H1 (cell line): ENCODE results near the gene SS18L1. TPM values are rescaled to one million over a fixed set of nuclear protein-coding genes. Genes with fewer than 3 reads are reported as not detected.

Experiments used
- CTCF ChIA-PET: fragments of 300-600 bp; sonication (Branson Sonifier 250); formaldehyde crosslinking; loops from one replicate; lab custom pipeline; 2021; ENCODE audit not compliant: partially characterized antibody; lab: Charles Lee
- POLR2A ChIA-PET: fragments of 300-600 bp; sonication (Branson Sonifier 250); formaldehyde crosslinking; loops from one replicate; lab custom pipeline; 2021; ENCODE audit warnings: inconsistent platforms; ENCODE audit not compliant: partially characterized antibody; lab: Charles Lee
- DNase-seq, 2 experiments: peaks; one replicate each; pipeline versions ENCODE4 v3.0.0 to v3.0.0-alpha.2; 2010 to 2022; ENCODE audit warnings: low spot score in 2 of 2, low read depth in 1 of 2, mixed read lengths in 1 of 2
- FAIRE-seq: peaks from 2 replicates; lab custom pipeline; 2011; peaks lifted over from hg19 to GRCh38; lab: Jason Lieb, UNC
- H2AFZ ChIP-seq: 2 replicates; pipeline ENCODE4 v1.8.1; 2012; ENCODE audit warnings: low read length, inconsistent platforms
- H2AK5ac ChIP-seq: 2 replicates; pipeline ENCODE4 v1.6.1; 2013; ENCODE audit warnings: low read depth, low read length
- H2BK120ac ChIP-seq: replicated peaks from 2 replicates; pipeline ENCODE3; 2013; ENCODE audit warnings: low read depth, low read length, inconsistent platforms
- H2BK12ac ChIP-seq: 2 replicates; pipeline ENCODE4 v1.6.1; 2013; ENCODE audit warnings: low read depth, low read length
- H2BK15ac ChIP-seq: 2 replicates; pipeline ENCODE4 v1.6.1; 2013; ENCODE audit warnings: low read length
- H2BK20ac ChIP-seq: 2 replicates; pipeline ENCODE4 v1.6.1; 2013; ENCODE audit warnings: low read length
- H2BK5ac ChIP-seq: 2 replicates; pipeline ENCODE4 v1.6.1; 2013; ENCODE audit warnings: low read depth, low read length
- H3K14ac ChIP-seq: 2 replicates; pipeline ENCODE4 v1.6.1; 2013; ENCODE audit warnings: inconsistent platforms; ENCODE audit not compliant: insufficient read length
- H3K18ac ChIP-seq: 2 replicates; pipeline ENCODE4 v1.6.1; 2013; ENCODE audit warnings: low read length; ENCODE audit errors: extremely low read depth
- H3K23ac ChIP-seq: 2 replicates; pipeline ENCODE4 v1.6.1; 2013; ENCODE audit warnings: inconsistent platforms; ENCODE audit not compliant: insufficient read length
- H3K23me2 ChIP-seq: 2 replicates; pipeline ENCODE4 v1.6.1; 2013; ENCODE audit warnings: low read depth, low read length
- H3K27ac ChIP-seq: 2 replicates; pipeline ENCODE4 v1.6.1; 2011; ENCODE audit warnings: low read depth, low read length, inconsistent platforms
- H3K27me3 ChIP-seq, 4 experiments: replicated peaks in 1 of 4; 1 replicate in 1 of 4; 2 replicates in 3 of 4; pipeline versions ENCODE4 v1.6.1 to v1.8.1; 2011 to 2013; ENCODE audit warnings: low read length in 3 of 4, mild to moderate bottlenecking in 3 of 4, inconsistent platforms in 2 of 4, mixed read lengths in 2 of 4, moderate library complexity in 1 of 4; ENCODE audit not compliant: control insufficient read depth in 3 of 4, insufficient read depth in 3 of 4; ENCODE audit errors: extremely low read depth in 1 of 4
- H3K36me3 ChIP-seq, 4 experiments: 2 replicates each; pipeline versions ENCODE4 v1.6.1 to v1.8.1; 2011 to 2013; ENCODE audit warnings: mild to moderate bottlenecking in 4 of 4, low read length in 3 of 4, moderate library complexity in 2 of 4, control low read depth in 1 of 4, inconsistent platforms in 1 of 4; ENCODE audit not compliant: insufficient read depth in 4 of 4, control insufficient read depth in 2 of 4
- H3K4ac ChIP-seq: replicated peaks from 2 replicates; pipeline ENCODE3; 2013; ENCODE audit warnings: low read length, low read depth, mixed read lengths, inconsistent platforms; ENCODE audit not compliant: insufficient read length
- H3K4me1 ChIP-seq, 4 experiments: replicated peaks in 1 of 4; 1 replicate in 1 of 4; 2 replicates in 3 of 4; pipeline versions ENCODE4 v1.6.1 to v1.8.1; 2011 to 2013; ENCODE audit warnings: low read length in 3 of 4, inconsistent platforms in 2 of 4, mixed read lengths in 1 of 4; ENCODE audit not compliant: insufficient read depth in 4 of 4, control insufficient read depth in 3 of 4
- H3K4me2 ChIP-seq, 2 experiments: 2 replicates each; pipeline versions ENCODE4 v1.6.1 to v1.8.1; 2011 to 2013; ENCODE audit warnings: low read depth in 2 of 2, low read length in 2 of 2, control low read depth in 1 of 2, inconsistent platforms in 1 of 2, mild to moderate bottlenecking in 1 of 2; ENCODE audit not compliant: insufficient read depth in 1 of 2
- H3K4me3 ChIP-seq, 4 experiments: fragments of 200-600, 300-600 bp in 1 of 4; sonication (generic), shearing (Covaris generic), sonication (Bioruptor Twin) in 1 of 4; 2 replicates each; pipeline versions ENCODE4 v1.5.1 to v1.8.1; 2011 to 2016; ENCODE audit warnings: low read length in 4 of 4, low read depth in 3 of 4, control low read depth in 2 of 4, inconsistent platforms in 2 of 4, mild to moderate bottlenecking in 2 of 4, mixed read lengths in 1 of 4, moderate library complexity in 1 of 4; ENCODE audit not compliant: insufficient read depth in 2 of 4; ENCODE audit errors: extremely low read depth in 1 of 4
- H3K56ac ChIP-seq: replicated peaks from 2 replicates; pipeline ENCODE3; 2013; ENCODE audit warnings: low read depth, mild to moderate bottlenecking, mixed read lengths, low read length, inconsistent platforms; ENCODE audit not compliant: insufficient read length
- H3K79me1 ChIP-seq: 2 replicates; pipeline ENCODE4 v1.6.1; 2013; ENCODE audit warnings: low read depth, low read length, control low read depth
- H3K79me2 ChIP-seq, 2 experiments: 2 replicates each; pipeline versions ENCODE4 v1.6.1 to v1.8.1; 2012 to 2013; ENCODE audit warnings: low read length in 2 of 2, mild to moderate bottlenecking in 2 of 2, inconsistent platforms in 1 of 2; ENCODE audit not compliant: insufficient read depth in 2 of 2, control insufficient read depth in 1 of 2
- H3K9ac ChIP-seq, 4 experiments: replicated peaks in 1 of 4; 1 replicate in 1 of 4; 2 replicates in 3 of 4; pipeline versions ENCODE4 v1.6.1 to v1.8.1; 2011 to 2013; ENCODE audit warnings: low read depth in 3 of 4, low read length in 3 of 4, control low read depth in 2 of 4, mild to moderate bottlenecking in 2 of 4, moderate library complexity in 2 of 4, inconsistent platforms in 1 of 4; ENCODE audit errors: extremely low read depth in 1 of 4
- H3K9me3 ChIP-seq, 2 experiments: 2 replicates each; pipeline versions ENCODE4 v1.6.1 to v1.8.1; 2012 to 2013; ENCODE audit warnings: mild to moderate bottlenecking in 2 of 2, moderate library complexity in 2 of 2, control low read depth in 1 of 2, inconsistent platforms in 1 of 2, low read depth in 1 of 2, low read length in 1 of 2, mixed read lengths in 1 of 2; ENCODE audit not compliant: insufficient read depth in 2 of 2
- H4K20me1 ChIP-seq, 2 experiments: replicated peaks in 1 of 2; 2 replicates each; pipeline versions ENCODE3 to v1.8.1; 2011 to 2013; ENCODE audit warnings: inconsistent platforms in 2 of 2, low read length in 2 of 2, mild to moderate bottlenecking in 1 of 2; ENCODE audit not compliant: insufficient read depth in 2 of 2, control insufficient read depth in 1 of 2
- H4K5ac ChIP-seq: 2 replicates; pipeline ENCODE4 v1.6.1; 2013; ENCODE audit warnings: low read length, low read depth, mixed read lengths, inconsistent platforms; ENCODE audit not compliant: insufficient read length
- H4K8ac ChIP-seq: 2 replicates; pipeline ENCODE4 v1.8.0; 2013; ENCODE audit warnings: mild to moderate bottlenecking, moderate library complexity, low read length, inconsistent platforms; ENCODE audit not compliant: insufficient read depth; ENCODE audit errors: extremely low read depth
- H4K91ac ChIP-seq: replicated peaks from 2 replicates; pipeline ENCODE3; 2013; ENCODE audit warnings: low read length, mixed read lengths, inconsistent platforms; ENCODE audit not compliant: insufficient read length
- WGBS, 2 experiments: shearing (Covaris generic) in 1 of 2; methylation state at CpG; one replicate each; pipeline versions ENCODE4 v1.1.6 to v1.1.7; 2013 to 2015; ENCODE audit warnings: low lambda C conversion rate in 2 of 2, mixed read lengths in 2 of 2, inconsistent platforms in 1 of 2, low coverage in 1 of 2, missing lambda C conversion rate in 1 of 2; ENCODE audit not compliant: insufficient replicate concordance in 2 of 2, insufficient coverage in 1 of 2, insufficient read length in 1 of 2; ENCODE audit errors: extremely low coverage in 1 of 2, missing lambda C conversion rate in 1 of 2; 5-methylcytosine and 5-hydroxymethylcytosine counted together
- polyA plus RNA-seq, 7 experiments: library from polyadenylated mRNA; depleted of rRNA in 3 of 7; stranded (reverse) in 5 of 7; unstranded in 2 of 7; fragments of >200 nt in 5 of 7; fragments of 200-250 nt in 2 of 7; gene quantifications; 1 replicate in 5 of 7; 2 replicates in 1 of 7; 4 replicates in 1 of 7; pipeline versions ENCODE4 v1.2.1 to v1.2.3, GENCODE V29; 2011 to 2013; ENCODE audit warnings: missing spikeins in 2 of 7, mixed read lengths in 2 of 7
- total RNA-seq: library from RNA; stranded (reverse); fragmentation: NEBNext Ultra II Directional; extraction: Animal tissue kit (Norgen Biotek cat#: 25700); gene quantifications from 2 replicates; pipeline ENCODE4 v1.2.1, GENCODE V29; 2021

Gene SS18L1
- total and polyA plus RNA-seq, 2 of the 8 experiments (the other 6 are each of a cell fraction or from before 2014, with no cell fraction given) = 28.4 to 29.7 TPM

DNA sequence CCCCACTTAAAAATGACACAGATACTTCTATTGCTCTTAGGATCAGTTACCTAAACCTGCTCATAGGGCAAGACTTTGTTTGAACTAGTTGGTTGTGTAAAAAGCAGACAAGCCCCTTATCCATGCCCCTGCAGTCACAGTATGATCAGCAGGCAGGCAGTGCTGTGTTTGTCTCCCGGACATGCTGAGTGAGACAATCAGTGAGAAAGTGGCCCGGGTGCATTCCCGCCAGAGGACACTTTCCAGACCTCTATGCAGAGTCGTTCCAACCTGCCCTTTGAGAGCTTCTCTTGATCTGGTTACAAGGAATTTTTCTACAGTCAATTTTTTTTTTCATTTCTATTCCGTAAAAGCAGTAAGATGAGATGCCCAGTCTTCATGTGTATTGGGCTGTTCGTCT, 15.1 kb upstream of the SS18L1 start:
- H3K27me3 ChIP-seq = no peaks in the 10 kb centered on the region
- H3K18ac ChIP-seq = no peak overlapping the region
- no peak overlapping the region for H3K14ac ChIP-seq
- H2AK5ac ChIP-seq = no peak overlapping the region
- no peaks in the 10 kb centered on the region for H3K9me3 ChIP-seq
- H2BK12ac ChIP-seq = no peak overlapping the region
- no peak overlapping the region for H2BK15ac ChIP-seq
- no peak overlapping the region for H3K9ac ChIP-seq
- POLR2A ChIA-PET = interaction anchor here (0.8 to 12.2 kb wide), 3 partner anchors 11 to 68 kb away, joined by 4 to 125 read pairs (median 62); partner anchors contain the start of gene TAF4
- H3K23me2 ChIP-seq = no peaks in the 10 kb centered on the region
- H3K23ac ChIP-seq = no peak overlapping the region
- H3K56ac ChIP-seq = no peak overlapping the region
- H4K91ac ChIP-seq = no peak overlapping the region
- H3K79me2 ChIP-seq = peaks cover 8 to 35% of the 10 kb centered on the region in 2 experiments
- H3K4me1 ChIP-seq = peaks cover 0 to 6% (median 4%) of the 10 kb centered on the region in 4 experiments; a peak in 5 of 7 replicates
- no peak overlapping the region for H2AFZ ChIP-seq
- no peak overlapping the region for H2BK120ac ChIP-seq
- peaks cover 37 to 49% of the 10 kb centered on the region in 2 experiments for H4K20me1 ChIP-seq
- H3K4ac ChIP-seq = no peak overlapping the region
- no peak overlapping the region for H2BK20ac ChIP-seq
- no peak overlapping the region for H3K4me3 ChIP-seq
- no peak for DNase-seq
- H2BK5ac ChIP-seq = no peak overlapping the region
- H3K27ac ChIP-seq = no peak overlapping the region
- H3K4me2 ChIP-seq = no peak overlapping the region
- H4K8ac ChIP-seq = no peak overlapping the region
- peaks cover 49 to 93% (median 77%) of the 10 kb centered on the region in 4 experiments for H3K36me3 ChIP-seq
- CTCF ChIA-PET = interaction anchor here (1.2 to 6.6 kb wide), 4 partner anchors 9 to 117 kb away, joined by 3 to 57 read pairs (median 24); no protein-coding TSS in a partner anchor
- WGBS, 2 experiments = 92% methylated on average over 6 of the region's 6 CpGs; no CpG with 5 or more reads in 1 of the 2 experiments
- no peak overlapping the region for H4K5ac ChIP-seq
- H3K79me1 ChIP-seq = peaks cover 14% of the 10 kb centered on the region
- no peak for FAIRE-seq
